NOMO-1 treated with dmso at 0.1 percent for 144 hours (cell line): ENCODE data around the gene AP5S1.
"Not testable (repeated sequence)": the region's sequence is repeated elsewhere in the genome, so short reads cannot be mapped to it uniquely, and the experiment has no call there.

Experiments
- DNase-seq: peaks from one replicate; lab custom pipeline; 2025; ENCODE audit not compliant: unreplicated experiment; lab: John Stamatoyannopoulos, UW

AP5S1 gene

DNA sequence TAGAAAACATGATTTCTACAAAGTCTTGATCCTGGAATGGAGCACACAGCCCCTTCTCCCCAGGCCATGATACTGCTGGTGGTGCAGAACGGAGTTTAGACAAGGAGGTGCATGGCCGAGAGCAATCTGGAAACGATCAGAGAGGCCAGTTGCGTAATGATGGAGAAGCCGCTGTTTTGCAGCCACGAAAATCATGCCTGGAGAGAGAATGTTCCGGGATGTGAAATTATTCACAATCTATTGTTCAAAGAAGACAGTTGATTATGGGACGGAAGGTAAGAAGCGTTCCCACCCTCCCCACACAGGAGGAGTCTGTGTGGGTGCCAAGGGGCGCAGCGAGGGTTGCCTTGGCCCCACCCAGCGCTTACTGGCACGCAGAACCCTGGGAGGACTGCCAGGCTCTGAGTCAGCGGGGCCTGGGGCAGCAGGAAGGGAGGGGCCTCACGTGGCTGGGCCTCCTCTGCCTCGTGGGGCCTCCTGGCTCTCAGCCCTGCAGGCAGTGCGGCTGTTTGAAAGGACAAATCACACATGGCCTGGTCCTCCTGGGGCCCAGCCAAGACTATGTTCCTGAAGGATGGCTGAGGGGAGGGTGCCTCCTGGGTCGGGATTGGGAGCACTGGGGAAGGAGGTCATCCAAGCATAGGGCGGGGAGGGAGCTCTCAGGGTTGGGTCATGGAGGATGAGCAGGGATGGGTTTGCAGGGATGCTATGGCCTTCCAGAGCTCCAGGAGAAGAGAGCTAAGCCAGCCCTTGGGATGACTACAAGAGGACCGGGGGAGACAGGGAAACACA, 8.7 kb upstream of the AP5S1 start:
- DNase-seq, result peak; percentile 92

DNA sequence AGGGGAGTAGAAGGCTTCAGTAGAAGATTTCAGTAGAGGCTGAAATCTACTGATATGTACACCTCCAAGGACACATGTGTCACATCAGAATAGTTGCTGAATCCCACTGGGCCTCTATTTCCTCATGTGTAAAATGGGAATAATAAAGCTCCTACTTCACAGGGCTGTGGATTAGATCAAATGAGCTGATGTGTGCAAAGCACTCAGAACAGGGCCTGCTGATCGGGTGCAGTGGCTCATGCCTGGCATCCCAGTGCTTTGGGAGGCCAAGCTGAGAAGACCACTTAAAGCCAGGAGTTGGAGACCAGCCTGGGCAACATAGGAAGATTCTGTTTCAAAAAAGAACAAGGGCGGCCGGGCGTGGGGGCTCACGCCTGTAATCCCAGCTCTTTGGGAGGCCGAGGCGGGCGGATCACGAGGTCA, 8.1 kb upstream of the AP5S1 start:
- DNase-seq, result no peak

DNA sequence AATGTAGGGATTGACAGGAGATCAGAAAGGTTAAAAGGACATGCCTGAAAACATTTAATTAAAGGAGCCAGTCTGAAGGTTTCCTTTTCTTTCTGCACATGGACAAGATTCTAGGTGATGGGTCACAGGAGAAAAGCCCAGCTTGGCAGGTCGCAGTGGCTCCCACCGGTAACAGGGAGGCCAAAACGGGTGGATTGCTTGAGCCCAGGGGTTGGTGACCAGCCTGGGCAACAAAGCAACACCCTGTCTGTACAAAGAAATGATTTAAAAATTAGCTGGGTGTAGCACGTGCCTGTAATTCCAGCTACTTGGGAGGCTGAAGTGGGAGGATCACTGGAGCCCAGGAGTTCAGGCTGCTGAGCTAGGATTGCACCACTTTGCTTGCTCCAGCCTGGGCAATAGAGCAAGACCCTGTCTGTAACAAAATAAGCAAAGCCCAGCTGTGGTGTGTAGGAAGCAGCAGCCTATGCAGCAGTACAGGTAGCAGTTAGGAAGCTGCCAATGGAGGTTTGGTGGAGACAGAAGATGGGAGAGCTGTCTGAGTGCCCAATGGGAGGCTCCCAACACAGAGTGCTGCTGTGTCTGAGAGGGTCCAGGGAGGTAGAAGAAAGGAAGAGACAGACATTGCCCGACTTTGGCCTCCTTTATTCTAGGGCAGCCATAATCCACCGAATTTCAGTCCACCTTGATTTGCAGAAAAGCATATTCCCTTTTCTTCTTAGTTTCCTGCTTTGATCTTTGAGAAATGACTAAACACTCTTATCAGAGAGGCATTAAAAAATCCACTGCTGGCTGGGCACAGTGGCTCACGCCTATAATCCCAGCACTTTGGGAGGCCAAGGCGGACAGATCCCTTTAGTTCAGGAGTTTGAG, 7.1 kb upstream of the AP5S1 start:
- DNase-seq, result no peak

DNA sequence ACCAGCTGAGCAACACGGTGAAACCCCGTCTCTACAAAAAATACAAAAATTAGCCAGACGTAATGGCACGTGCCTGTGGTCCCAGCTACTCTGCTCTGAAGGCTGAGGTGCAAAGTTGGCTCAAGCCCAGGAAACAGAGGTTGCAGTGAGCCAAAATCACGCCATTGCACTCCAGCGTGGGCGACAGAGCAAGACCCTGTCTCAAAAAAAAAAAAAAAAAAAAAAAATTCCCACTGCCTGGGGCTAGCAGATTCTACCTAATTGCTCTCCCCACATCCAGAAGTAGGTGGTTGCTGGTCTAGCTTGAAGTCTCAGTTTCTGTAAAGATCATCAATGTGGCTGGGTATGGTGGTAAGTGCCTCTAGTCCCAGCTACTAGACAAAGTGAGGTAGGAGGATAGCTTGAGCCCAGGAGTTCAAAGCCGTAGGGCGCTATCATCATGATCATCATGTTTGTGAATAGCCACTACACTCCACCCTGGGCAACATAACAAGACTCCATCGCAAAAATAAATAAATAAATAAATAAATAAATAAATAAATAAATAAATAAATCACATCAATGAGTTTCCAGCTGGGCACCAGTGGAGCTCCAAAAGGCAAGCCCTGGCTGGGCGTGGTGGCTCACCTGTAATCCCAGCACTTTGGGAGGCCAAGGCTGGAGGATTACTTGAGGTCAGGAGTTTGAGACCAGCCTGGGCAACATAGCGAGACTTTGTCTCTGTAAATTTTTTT, 6.3 kb upstream of the AP5S1 start:
- DNase-seq, result no peak

DNA sequence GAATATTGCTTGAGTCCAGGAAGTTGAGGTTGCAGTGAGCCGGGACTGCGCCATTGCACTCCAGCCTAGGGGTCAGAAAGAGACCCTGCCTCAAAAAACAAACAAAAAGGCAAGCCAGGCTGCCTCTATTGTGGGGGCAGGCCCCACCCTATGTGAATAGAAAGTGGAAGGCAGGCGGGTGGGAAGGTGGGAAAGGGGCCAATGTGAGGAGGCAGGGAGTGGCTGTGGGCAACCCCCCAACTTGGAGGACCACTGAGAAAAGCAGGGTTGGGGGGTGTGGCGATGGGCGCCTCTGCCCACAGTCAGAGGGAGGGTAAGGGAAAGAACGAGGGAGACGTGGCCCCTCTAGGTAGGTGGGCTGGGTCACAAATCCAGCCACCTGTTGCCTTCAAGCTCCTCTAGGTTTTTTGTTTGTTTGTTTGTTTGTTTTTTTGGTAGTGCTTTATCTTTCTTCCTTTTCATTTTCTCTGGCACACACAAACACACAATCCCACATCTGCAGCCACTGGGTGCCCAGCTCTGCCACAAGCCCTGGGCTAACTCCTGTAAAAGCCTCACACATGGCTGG, 5.3 kb upstream of the AP5S1 start:
- DNase-seq, result no peak

DNA sequence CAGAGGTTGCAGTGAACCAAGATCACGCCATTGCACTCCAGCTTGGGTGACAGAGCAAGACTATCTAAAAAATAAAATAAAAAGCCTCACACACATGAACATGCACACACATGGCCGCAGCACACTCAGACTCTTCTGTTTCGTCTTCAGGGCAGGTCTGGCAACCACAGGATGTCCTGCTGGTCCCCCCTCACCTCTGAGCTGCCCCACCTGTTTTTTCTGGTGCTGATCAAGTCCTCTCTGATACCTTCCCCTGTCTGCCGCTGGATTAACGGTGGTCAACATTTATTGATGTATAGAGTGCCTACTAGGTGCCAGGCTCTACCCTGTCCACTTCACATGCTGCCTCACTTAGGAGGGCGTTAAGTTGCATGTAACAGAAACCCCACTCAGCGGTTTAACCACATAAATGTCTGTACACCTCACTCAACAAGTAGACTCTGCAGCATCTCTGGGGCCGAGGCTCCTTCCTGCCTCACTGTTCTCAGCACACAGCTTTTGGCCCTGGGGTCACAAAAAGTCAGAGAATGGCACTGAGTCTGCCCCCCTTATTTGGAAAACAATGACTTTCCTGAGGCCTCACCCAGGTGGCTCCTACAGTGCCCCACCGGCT, 4.5 kb upstream of the AP5S1 start:
- no peak for DNase-seq

DNA sequence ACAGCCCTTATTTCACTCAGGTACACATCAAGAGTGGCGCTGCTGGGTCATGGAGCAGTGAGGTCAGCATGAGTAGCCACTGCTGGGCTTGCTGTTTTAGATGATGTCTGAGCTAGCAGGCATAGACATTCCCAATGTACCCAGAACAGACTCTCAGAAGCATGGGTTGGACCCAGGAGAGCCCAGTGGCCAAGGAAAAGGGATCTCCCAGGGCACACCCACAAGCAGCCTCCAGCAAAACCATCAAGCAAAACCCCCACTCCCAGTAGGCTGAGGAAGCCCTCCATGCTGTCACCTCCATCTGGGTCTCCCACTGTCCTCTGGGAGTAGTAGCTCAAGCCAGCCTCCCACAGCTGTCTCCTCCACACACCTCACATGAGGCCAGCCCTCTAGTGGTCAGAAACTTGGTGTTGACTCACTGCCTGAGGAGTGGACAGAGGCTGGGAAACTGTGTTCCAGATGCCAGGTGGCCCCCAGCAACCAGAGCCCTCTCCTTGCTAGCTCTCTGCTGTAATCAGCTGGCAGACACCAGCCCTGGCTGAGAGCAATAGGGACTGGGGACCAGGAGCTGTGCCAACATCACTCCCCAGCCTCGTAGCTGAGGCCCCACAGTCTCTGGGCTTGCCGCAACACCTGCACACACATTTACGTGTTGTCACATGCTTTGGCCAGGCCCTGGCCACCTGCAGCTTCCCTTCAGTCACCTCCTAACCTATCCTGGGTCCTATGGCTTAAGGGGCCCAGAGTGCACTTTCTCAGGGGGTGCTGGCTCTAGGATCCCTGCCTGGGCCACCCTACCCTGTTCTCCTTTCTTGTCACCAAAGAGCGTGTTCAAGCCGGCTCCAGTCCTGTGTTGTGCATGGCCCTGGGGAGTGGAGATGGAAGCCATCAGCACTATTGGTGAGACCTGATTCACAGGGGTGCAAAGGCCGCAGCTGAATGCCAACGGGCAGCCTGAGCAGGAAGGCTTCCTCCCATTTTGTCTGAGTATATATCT, 1.9 kb upstream of the AP5S1 start:
- peak; percentile 21 for DNase-seq

DNA sequence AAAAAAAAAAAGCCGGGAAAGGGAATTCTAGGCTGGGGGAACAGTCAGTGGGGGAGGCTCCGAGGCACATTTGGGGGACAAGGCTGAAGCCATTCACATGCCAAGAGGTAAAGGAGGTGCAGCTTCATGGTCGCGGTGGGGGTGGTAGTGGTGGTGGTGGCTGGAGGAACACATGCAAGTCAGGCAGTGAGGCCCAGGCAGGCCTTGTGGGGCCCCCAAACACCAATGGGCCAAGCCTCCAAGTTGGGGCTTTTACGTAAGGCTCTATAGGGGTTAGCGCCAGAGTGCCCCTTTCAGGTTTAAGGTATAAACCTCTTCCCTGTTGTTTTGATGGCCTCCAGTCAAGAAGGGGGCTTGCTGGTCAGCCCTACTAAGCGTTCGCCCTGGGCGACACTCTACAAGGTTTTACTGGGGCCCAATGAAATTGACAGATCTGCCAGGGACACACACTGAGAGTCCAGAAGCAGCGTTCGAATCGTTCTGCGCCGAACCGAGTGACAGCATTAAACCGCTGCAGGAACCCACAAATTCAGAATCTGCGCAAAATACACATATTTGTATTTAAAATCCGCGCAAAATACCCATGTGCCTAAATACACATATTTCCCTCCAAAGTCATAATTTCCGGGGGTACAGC, 818 bp upstream of the AP5S1 start:
- no peak for DNase-seq

DNA sequence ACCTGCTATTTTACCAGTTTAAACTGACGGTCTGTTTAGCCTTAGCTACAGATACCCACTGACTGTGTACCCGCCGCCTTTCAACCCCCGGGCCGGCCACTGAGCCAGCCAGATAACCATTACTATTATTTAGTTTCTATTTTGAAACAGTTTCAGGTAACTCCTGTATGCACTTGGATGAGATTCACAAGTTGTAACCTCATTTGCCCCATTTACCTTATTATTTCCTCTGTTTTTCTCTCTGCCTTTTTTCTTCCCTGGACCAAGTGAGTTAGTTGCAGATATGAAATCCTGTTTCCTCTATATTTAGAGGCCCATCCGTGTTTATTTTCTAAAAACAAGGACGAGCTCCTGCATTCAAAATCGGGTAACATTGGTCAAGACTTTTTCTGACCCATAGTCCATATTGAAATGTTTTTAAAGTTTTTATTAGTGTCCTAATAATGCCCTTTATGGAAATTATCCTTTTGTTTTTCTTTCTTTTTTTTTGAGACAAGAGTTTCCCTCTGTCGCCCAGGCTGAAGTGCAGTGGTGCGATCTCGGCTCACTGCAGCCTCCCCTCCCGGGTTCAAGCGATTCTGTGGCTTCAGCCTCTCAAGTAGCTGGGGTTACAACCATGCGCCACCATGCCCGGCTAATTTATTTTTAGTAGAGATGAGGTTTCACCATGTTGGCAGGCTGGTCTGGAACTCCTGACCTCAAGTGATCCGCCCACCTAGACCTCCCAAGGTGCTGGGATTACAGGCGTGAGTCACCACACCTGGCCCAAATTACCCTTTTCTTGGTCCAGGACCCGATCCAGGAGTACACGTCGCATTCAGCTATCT, 767 bp downstream of the AP5S1 start:
- no peak for DNase-seq

DNA sequence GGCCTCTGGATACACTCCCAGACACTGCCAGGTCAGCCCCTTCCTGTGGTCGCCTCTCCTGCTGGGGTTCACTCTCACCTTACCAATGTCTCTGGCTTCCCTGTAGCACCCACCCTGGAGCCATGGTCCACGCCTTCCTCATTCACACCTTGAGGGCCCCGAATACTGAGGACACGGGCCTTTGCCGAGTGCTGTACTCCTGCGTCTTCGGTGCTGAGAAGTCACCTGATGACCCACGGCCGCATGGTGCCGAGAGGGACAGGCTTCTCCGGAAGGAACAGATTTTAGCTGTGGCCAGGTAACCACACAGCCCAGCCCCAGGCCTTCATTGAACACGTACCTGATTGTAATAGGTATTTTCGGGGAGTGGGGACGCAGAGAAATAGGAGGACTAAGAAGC, 1.6 kb downstream of the AP5S1 start:
- no peak for DNase-seq

DNA sequence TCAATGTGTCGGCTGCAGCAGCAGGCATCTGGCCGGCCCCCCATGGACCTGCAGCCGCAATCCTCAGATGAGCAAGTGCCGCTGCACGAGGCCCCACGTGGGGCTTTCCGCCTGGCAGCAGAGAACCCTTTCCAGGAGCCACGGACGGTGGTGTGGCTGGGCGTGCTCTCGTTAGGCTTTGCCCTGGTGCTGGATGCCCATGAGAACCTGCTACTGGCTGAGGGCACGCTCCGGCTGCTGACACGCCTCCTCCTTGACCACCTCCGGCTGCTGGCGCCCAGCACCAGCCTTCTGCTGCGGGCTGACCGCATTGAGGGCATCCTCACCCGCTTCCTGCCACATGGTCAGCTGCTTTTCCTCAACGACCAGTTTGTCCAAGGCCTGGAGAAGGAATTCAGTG, 3.5 kb downstream of the AP5S1 start:
- DNase-seq, result no peak

DNA sequence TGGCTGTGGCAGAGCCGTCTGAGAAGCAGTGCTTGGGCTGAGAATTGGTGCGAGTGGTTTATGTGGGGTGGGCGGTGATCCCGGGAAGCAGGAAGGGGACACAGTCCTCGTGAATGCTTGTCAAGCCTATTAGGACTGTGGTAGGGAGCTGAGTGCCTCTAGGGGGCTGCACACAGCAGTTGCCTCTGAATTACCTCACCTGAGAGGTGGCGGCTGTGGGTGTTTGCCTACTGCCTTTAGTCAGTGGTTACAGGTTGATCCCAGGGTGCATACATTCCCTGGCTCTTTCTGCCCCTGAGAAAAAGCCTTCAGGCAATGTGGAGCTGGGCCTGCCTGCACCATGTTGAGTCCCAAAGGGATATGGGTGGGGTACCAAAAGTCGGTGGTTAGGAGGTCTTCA, 5.2 kb downstream of the AP5S1 start:
- DNase-seq, result no peak

DNA sequence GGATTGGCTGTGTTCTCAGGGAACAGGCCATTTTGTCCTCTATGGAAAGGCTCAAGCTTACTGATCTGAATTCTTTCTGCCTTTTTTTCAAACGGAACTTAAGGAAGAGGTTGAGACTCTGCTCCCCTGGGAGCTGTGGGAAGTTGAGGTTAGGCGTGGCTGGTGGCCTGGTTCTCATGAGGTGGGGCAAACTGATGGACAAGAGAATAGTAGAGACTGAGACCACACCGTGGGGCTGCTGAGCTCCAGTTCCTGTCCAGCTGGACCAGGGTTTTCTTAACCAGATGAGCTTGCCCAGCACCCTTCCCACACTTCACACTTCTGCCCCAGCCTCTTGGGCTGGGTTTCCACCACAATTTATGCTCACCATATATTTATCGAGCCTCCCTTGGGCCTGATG, 6.1 kb downstream of the AP5S1 start:
- DNase-seq, result no peak

DNA sequence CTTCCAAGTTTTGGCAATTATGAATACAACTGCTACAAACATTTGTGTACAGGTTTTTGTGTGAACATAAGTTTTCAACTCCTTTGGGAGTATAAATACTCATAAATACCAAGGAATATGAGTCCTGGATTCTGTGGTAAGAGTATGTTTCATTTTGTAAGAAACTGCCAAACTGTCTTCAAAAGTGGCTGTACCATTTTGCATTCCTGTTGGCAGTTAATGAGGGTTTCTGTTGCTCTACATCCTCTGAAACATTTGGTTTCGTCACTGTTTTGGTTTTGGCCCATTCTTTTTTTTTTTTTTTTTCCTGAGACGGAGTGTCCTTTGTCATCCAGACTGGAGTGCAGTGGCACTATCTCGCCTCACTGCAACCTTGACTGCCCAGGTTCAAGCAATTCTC, 8.5 kb downstream of the AP5S1 start:
- DNase-seq, result no peak

DNA sequence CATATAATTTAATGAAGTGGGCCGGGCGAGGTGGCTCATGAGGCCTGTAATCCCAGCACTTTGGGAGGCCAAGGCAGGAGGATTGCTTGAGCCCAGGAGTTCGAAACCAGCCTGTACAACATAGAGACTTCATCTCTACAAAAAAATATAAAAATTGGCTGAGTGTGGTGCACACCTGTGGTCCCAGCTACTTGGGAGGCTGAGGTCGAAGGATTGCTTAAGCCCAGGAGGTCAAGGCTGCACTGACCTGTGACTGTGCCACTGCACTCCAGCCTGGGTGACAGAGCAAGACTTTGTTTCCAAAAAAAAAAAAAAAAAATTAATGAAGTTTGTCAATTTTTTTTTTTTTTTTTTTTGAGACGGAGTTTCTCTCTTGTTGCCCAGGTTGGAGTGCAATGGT, 9.5 kb downstream of the AP5S1 start:
- DNase-seq, result not testable (repeated sequence)

DNA sequence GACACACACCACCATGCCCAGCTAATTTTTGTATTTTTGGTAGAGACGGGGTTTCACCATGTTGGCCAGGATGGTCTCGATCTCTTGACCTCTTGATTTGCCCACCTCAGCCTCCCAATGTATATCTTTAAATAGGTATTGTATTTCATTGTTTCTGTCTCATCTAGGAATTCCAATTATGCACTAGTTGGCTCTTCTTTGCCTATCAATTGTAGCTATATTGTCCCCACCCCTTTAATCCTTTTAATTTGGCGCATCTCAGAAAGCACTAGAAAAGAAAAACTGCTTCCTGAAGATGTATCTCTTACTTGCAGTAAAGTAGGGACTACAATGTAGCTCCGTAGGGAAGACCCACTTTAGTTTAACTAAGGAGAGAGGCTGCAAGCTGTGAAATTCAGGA, 15.8 kb downstream of the AP5S1 start:
- no peak for DNase-seq

DNA sequence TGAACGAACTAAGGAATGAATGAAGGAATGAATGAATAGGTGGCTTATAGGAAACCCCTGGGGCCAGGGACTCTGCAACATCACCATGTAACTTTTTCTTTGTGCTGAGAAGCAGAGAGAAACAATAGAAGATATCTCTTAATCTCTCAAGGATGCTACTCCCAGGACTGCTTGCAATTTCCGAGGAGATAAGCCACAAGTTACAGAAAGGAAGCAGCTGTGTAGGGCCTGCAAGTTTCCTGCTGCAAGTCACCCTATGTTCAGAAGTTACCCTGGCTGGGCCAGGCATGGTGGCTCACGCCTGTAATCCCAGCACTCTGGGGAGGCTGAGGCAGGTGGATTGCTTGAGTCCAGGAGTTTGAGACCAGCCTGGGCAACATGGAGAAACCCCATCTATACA, 19.0 kb downstream of the AP5S1 start:
- DNase-seq, result no peak

DNA sequence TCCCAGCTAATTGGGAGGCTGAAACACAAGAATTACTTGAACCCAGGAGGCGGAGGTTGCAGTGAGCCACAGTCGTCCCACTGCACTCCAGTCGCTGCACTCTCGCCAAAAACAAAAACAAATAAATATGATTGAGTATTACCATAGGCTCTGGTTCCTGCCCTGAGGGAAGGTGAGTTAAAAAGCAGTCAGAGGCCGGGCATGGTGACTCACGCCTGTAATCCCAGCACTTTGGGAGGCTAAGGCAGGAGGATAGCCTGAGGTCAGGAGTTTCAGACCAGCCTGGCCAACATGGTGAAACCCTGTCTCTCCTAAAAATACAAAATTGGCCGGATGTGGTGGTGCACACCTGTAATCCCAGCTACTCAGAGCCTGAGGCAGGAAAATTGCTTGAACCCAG, 19.9 kb downstream of the AP5S1 start:
- not testable (repeated sequence) for DNase-seq
